Activated CD4-positive, alpha-beta T cell treated with anti-CD3 and anti-CD28 coated beads for 24 hours (primary cell): ENCODE measurements around the gene UQCR11.
A peak's percentile ranks its signal among the peaks of the same experiment; 100 is the strongest.

Source experiments
- DNase-seq, 2 donors: peaks; one replicate each; pipeline ENCODE4 v3.0.0-alpha.2; 2020; ENCODE audit warnings: low read depth in 2 of 2

UQCR11 gene

DNA sequence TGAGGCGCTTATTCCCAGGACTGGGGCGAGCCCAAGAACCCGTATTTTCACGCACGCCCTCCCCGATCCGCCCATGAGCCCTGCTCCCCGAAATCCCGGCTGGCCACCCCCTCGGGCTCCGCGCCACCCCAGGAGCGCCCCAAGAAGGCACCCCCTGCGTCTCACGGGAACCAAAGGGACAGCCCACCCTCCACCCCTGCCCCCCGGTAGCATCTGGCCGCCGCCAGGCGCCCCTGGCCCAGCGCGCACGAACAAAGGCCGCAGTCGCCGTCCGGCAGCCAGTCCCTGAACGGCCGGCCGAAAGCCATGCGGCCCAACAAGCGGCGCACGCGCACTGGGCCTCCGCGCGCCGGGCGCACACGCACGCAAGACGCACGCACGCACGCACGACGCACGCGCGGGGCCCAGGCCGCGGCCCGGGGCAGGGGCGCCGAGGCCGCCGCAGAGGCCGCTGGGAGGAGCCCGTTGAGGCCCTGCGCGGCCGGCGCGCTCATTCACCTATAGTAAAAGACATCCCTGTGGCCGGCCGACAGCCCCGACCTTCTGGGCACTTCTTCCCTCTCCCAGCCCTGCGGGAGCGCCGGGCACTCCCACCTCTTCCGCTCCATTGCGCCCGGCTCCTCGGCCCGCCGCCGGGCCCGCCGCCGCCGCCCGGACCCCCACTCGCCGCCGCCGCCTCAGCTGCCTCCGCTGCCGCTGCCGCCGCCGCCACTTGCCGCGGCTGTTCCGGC is 13.1 kb downstream of the UQCR11 start:
- peak; percentile 69 to 71 for DNase-seq

DNA sequence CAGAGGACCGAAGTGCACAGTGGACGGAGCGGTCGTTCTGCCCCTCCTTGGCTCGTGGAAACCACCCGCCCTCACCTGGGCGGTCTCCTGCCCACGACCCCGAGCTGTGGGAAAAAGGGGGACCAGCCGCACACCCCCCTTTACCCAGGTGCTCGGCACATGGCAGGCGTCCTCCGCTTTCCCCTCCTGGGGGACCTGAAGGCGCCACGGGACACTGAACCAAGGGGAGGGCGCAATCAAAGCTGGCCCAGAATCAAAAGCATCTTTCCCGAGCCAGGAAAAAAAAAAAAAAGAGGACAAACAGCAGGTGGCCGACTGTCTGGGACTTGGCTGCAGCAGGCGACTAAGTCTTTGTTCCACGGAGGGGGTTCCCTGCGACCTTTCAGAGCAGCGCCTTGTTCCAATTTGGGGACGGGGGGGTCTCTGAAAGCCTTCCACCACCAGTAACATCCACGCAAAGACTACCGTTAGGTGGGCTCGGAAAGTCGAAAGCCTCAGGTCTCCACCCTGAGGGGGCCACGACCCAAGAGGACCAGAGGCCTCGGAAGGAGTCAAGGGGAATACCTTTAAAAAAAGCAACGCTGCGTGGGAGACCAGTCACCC is 13.7 kb downstream of the UQCR11 start:
- DNase-seq = no peak

DNA sequence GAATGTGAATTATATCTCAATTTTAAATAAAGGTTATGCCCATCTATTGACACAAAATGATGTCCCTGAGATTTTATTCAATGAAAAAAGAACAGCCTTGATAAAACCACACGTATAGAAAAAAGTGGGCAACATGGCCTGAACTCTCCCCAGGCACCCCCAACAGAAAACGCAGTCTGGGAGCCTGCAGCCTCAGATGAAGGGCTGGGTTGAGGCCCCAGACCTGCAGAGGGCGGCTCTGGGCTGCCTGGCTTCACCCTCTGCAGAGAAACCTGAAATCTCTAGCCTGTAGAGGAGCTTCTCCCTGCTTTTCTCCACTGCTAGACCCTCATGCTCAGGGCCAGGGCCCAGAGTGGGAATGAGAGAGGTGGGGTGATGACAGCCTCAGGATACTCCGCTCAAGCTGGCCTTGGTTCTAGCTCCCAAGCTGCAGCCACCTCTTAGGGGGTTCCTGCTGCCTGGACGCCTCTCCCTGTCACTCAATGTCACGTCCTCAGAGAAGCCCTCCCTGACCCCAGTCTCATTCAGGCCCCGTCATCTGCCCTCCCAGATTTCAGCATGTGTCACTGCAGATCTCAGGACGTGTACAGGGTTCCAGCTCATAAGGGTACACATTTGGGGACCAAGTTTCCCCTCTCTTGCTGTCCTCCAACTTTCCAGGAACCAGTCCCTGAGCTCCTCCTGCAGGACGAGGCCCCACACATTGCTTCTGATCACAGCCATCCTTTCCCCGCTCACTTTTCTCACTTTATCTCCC is 14.4 kb downstream of the UQCR11 start:
- DNase-seq = no peak

DNA sequence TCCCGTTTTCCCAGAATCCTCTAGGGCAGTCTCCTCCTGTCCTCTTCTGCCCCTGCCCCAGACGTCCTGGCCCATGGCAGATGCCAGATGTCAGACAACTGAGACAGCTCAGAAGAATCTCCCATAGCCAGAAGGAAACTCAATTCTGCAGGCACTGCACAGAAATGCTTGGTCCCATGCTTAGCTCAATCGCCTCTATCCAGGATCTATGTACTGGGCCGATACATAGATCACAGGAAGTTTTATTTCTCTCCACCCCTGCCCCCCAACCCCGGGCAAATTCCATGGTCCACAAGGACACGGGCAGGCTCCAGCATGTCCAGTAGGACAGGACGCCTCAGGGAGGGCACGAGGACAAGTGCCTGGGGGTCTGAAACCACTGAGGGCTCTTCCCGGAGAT is 17.4 kb downstream of the UQCR11 start:
- DNase-seq = no peak

DNA sequence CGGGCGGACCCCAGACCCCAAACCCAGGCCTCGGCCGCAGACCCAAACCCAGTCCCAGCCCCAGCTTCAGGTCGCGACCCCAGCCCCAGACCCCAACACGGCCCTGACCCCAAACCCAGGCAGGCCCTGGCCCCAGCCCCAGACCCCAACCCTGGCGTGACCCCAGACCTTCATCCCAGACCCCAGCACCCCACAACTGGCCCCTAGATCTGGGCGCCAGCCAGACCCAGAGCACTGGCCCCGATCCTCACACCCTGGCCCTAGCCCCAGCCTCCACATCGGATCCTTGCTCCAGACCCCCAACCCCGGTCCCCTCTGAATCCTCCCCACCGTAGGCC is 20.1 kb downstream of the UQCR11 start:
- no peak for DNase-seq

DNA sequence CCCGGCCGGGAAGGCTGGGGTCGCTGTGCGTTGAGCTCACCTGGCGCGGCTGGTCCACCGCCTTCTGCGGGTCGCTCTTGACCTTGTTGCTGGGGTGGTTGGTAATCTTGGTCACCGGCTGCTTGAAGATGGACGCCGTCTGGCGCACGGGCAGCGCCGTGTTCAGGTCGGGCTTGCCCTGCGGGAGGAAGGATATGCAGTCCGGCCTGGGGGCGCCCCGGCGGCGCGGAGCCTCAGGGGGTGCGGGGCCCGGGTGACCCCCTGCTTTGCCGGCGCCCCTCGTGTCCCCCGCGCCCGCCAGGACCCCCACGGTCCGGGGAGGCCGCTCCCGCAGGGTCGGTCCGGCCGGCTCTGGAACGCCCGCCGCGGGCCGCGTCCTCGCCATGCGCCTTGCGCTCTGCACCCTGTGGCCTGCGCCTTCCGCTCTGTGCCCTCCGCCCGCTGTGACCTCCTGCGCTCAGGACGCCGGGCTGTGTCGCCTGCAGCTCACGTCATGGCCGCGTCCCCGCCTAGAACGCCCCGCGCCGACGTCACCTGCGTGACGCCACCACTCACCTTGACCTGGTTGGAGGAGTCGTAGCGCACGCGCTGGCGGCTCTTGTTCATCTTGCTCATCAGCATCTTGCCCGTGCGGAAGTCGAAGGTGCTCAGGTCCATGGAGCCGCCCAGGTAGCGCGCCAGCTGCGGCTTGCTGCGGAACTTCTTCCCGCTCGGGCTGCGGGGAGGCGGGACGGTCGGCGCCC is 20.6 kb downstream of the UQCR11 start:
- DNase-seq = no peak

DNA sequence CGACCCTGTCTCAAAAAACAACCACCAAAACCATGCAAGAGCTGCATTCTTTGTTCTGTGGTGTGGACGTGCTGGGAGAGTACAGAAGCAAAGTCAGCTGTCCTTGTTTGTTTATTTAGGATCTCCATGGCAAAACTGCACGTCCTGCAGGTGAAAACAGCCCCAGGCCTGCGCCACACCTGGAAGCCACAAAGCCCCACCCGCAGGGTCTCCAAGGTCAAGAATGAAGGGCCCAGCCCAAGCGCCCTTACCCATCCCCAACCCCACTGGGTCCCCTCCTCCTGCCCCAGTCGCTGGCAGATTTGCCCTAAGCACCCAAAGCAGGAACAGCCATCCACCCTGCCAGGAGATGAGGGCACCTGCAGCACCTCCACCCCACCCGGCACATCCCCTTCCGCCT is 23.1 kb downstream of the UQCR11 start:
- no peak for DNase-seq

DNA sequence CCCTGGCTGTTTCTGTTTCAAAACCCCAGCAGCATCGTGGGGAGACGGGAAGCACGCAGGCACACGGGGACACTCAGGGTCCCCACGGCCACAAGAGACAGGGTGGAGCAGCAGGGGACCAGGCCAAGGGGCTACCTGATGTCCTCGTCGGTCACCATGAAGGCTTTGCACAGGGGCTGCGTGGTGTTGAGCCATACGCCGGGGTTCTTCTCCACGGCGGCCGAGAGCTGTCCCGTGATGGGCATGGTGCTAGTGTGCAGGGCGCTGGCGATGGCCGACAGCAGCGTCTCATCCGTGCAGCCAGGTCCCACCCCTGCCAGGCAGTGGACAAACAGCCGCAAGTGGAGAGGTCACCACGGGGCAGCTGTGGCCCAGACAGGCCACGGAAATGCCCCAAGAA is 24.3 kb downstream of the UQCR11 start:
- no peak for DNase-seq

DNA sequence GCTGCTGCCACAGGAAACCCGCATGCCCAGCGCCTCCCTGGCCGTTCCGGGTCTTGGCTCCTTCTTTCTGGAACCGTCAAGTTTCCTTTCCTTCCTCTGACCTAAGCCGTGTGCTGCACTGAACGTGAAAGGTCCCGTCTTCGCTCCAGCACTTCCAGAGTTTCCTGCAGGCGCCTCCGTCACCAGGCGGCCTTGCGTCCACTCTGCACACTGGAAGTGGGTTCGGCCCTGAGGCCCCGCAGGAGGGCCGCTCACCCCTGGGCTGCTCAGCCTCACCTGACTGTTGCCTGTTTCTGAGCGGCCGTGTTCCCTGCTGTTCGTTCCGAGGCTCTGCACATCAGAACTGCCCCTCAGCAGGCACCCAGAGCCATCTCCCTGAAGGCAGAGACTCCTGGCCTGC is 24.9 kb downstream of the UQCR11 start:
- DNase-seq = no peak

DNA sequence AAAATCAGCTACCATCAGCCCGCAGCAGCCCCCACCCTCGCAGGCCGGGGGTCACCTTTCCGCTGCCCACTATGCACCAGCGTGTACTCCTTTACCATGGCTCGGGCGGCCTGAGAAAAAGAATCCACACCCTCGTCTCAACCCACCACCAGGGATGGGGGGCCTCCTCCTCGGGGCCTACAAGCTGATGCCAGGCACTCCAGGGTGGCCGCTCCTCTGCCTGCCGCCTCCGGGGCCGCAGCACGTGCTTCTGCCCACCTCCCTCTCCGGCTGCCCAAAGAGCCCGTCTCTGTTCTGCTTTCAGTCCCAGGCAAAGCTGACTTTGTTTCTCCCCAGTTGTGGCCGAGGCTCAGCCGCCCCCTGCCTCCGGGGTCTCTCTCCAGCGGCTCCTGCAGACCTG is 26.0 kb downstream of the UQCR11 start:
- DNase-seq = no peak

DNA sequence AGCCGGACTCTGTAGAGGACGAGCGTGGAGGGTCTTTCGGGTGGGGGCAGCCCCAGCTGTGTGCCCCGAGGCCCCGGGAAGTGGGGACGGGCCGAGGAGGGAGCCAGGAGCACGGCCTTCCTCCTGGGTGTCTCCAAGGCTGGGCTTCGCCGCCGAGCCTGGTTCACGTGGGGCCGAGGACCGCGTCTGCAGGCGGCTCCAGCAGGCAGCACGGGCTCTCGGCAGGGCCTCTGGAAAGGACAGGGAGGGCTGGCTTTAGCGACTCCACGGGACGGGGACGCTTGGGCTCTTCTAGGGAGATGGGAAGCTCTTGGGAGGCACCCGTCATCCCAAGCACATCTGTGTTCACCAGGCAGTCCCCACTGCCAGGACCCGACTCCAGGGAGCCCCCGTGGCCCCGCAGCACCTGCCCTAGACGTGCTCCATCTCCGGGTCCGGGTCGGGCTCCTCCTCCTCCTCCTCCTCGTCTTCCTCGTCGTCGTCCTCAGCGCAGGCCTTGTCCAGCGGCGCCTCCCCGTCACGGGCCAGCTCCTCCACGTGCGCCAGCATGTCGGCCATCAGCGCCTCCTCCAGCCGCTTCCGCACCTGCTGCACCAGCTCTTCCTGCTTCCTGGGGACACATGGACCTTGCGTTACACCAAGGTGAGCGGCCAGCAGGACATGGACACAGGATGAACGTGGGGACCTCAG is 27.2 kb downstream of the UQCR11 start:
- DNase-seq = no peak

DNA sequence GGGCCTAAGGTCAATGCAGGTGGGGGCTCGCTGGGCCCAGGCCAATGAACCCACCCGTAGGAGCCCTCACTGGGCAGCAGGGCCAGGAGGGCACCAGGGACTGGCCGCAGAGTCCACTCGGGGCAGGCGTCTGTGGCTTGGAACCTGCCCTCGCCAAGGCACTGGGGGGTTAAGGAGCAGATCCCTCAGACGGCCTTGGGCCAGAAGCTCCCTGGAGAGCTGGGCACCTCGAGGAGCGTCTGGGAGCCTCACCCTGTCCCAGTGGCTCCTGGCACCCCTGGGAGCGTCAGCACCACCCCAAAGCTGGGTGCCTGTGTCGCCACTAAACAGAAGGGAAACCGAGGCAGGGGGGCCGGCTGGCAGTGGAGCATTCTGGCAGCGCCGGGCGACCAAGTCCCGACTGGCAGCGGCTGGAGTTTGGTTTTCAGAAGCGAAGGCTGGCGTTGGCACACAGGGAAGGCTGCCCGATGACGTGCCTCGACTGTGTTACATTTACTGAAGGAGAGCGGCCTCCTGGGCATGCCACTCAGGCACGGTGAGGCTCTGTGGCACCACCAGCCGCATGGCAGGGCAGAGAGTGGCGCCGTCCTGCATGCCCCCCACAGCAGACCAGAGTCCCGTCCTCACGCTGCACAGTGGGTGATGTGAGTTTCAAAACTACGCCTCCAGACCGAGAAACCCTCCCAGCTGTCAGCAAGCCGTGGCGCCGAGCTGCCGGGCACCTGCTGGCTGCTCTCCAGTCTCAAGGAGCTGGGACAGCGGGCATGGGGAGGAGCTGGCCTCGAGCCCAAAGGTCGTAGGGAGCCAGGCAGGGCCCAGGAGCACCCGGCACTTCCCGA is 28.0 kb downstream of the UQCR11 start:
- DNase-seq = no peak

DNA sequence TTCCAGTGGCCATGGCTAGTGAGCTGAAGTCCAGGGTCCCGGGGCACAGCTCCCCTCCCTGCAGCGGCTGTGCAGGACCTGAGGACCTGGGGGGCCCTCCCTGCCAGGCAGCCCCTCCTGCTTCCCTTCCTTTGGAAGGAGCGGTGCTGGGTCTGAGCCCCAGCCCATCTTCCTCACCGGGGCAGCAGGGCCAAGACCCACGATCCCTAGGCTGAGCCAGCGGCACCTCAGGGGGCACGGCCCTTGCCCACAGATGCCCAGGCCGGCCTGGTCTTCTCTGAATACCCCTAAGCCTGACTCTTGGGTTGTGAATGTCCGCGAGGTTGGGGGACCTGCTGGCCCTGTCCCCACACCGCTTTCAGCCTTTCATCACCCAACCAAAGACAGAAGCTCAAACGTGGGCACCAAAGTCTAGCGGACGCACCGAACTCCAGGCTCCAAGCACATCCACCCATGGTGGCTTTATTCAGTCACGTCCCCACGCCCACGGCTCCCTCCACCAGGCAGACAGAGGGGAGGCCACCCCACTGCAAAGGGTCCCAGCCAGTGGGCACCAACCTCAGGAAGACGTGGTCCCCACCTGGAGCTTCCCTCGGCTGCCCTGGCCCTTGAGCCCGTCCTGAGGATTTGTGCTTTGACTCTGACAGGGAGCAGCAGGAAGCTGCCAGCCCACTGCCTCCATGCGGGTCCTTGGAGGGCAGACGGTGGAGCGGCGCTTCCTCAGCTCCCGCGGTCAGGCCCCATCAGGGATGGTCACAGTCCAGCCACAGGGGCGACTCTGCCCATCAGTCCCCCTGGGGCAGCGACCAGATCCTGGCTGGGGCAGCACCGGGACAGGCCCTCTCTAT is 28.8 kb downstream of the UQCR11 start:
- no peak for DNase-seq

DNA sequence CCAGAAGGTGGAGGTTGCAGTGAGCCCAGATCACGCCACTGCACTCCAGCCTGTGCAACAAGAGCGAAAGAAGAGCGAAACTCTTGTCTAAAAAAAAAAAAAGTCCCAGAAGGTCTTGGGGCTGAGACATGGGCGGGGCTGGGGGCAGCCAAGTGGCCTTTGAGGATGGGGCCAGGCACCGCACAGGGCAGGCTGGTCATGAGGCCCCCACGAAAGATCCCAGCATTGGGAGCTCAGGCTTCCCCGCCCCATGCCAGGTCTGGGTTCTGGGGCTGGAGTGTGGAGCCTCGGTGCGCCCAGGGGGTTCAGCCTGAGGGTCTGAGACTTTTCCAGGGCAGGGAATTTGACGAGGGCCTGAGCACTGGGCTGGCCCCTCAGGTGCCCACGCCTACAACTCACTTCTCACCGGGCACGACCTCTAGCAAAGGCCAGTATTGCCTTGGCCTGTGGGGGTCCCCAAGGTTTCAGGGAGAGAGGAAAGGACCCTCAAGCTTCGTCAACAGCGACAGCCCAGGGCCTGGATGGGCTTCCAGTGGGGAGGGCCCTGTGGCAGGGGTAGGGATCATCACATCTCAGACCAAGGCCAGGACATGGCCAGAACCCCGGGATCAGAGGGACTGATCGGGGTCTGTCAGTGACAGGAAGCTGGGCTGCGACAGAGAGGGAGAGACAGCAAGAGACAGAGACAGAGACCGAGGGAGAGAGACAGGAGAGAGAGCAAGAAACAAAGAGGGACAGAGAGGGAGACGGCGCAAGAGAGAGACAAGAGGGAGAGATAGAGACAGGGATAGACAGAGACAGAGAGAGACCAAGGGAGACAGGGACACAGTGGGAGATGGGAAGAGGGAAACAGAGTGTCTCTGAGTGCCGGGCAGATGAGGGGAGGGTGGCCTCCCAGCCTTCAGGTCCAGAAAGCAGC is 29.7 kb downstream of the UQCR11 start:
- no peak for DNase-seq

DNA sequence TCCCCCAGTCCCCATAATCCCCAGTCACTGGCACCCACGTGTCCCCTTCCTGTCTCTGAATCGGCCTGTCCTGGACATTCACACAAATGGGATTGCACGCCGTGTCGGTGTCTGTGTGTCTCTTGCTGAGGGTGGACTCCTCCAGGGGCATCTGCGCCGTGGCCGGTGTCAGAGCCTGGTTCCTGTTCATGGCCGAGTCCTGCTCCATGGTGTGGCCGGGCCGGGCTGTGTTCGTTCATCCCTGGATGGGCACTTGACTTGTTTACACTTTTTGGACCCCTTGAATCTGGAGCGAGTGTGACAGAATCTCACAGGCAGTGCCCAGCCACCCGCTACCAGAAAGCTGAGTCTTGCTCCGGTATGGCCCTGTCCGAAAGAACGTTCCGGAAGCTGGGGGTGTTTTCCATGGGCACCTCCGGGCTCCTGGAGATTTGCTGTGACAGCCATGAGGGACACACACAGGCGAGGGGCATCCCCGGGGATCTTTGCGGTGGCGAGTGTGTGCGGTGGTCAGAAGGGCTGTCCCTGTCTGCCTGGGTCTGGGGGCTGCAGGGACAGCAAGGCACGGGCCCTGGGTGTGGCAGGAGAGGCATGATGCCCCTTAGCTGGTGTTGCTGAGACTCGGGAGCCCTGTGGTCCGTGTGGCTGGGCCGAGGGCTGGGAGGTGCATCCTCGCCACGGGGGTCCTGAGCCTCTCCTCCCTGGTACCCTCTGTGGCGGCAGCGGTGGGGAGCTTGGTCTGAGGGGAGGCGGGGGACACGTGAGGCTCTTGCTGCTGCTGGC is 30.7 kb downstream of the UQCR11 start:
- no peak for DNase-seq

DNA sequence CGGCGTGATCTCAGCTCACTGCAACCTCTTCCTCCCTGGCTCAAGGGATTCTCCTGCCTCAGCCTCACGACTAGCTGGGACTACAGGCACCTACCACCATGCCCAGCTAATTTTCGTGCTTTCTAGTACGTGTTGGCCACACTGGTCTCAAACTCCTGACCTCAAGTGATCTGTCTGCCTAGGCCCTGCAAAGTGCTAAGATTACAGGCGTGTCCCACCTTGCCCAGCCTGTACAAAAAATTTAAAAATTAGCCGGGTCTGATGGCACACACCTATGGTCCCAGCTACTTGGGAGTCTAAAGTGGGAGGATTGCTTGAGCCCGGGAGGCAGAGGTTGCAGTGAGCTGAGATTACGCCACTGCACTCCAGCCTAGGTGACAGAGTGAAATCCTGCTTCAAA is 32.5 kb downstream of the UQCR11 start:
- no peak for DNase-seq

DNA sequence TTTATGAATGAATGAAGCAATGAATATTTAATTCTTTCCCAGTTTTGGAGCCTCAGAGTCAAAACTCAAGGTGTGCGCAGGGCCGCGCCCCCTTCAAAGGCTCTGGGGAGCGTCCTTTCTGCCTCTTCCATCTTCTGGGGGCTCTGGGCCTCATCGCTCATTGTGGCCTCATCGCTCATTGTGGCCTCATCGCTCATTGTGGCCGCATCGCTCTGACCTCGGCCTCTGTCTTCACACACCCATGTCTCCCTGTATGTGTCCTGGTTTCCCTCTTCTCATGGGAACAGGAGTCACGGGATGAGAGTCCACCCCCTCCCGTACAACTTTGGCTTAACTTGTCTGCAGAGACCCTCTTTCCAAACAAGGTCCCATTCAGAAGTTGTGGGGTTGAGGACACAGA is 33.9 kb downstream of the UQCR11 start:
- no peak for DNase-seq

DNA sequence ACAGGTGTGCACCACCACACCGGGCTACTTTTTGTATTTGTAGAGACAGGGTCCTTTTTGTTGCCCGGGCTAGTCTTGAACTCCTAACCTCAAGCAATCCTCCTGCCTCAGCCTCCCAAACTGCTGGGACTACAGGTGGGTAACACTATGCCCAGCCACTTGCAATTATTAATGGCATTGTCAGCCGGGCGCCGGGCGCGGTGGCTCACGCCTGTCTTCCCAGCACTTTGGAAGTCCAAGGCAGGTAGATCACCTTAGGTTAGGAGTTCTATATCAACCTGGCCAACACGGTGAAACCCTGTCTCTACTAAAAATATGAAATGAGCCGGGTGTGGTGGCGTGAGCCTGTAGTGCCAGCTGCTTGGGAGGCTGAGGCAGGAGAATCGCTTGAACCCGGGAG is 34.4 kb downstream of the UQCR11 start:
- DNase-seq = no peak
